Gastrocnemius medialis (tissue), 4 donors: ENCODE measurements around the gene HSPE1.

Source experiments
- POLR2A ChIP-seq, 2 donors: fragments of 450-650 bp; IDR thresholded peaks; one replicate each; pipeline ENCODE4 v1.6.1; 2017; ENCODE audit warnings: antibody characterized with exemption in 2 of 2, mild to moderate bottlenecking in 2 of 2, moderate library complexity in 2 of 2
- TF ChIP-seq, protein P1 (sequence below), 5 experiments: fragments of 450-650 bp in 3 of 5; fragments of 200-600 bp in 2 of 5; sonication (generic) in 2 of 5; IDR thresholded peaks in 4 of 5; conservative IDR thresholded peaks in 1 of 5; 1 replicate in 4 of 5; 2 replicates in 1 of 5; pipeline ENCODE4 v1.5.1; 2016 to 2019; ENCODE audit warnings: antibody characterized with exemption in 5 of 5, mild to moderate bottlenecking in 3 of 5, moderate library complexity in 3 of 5

DNA sequence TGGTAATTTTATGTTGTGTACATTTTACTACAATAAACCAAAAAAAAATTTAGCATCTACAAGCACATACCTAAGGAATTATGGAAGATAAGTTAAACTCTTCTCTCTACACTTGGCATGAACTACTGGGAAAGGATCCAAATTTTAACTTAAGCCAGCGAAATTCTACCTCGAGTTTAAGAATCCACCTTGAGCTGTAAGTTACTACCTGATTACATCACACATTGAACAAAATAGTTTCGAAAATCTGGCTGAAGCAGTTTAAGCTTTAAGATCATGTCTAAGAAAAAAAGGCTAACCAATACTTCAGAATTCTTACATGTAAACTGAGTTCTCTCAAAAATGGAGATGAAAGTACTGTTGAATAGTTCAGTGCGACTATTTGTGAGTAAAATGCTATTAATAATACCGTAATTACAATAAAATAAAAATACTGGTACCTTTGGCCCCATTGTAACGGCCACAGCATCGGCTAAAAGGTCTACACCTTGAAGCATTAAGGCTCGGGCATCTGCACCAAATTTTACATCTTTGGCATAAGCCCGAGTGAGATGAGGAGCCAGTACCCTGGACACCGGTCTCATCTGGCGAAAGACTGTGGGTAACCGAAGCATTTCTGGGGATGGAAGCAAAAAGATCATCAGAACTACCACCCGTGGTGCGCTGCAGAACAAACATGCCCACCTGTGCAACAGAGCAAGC is 1.8 kb upstream of the HSPE1 start:
- TF ChIP-seq, protein P1, sequence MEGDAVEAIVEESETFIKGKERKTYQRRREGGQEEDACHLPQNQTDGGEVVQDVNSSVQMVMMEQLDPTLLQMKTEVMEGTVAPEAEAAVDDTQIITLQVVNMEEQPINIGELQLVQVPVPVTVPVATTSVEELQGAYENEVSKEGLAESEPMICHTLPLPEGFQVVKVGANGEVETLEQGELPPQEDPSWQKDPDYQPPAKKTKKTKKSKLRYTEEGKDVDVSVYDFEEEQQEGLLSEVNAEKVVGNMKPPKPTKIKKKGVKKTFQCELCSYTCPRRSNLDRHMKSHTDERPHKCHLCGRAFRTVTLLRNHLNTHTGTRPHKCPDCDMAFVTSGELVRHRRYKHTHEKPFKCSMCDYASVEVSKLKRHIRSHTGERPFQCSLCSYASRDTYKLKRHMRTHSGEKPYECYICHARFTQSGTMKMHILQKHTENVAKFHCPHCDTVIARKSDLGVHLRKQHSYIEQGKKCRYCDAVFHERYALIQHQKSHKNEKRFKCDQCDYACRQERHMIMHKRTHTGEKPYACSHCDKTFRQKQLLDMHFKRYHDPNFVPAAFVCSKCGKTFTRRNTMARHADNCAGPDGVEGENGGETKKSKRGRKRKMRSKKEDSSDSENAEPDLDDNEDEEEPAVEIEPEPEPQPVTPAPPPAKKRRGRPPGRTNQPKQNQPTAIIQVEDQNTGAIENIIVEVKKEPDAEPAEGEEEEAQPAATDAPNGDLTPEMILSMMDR (IDR thresholded peaks at IDR 0.05 in 4 of 5, conservative IDR thresholded peaks at IDR 0.05 in 1 of 5), result no peak
- TF ChIP-seq POLR2A (IDR thresholded peaks at IDR 0.05), result no peak
